ENCODE measurements around the gene PAFAH1B2.

DNA sequence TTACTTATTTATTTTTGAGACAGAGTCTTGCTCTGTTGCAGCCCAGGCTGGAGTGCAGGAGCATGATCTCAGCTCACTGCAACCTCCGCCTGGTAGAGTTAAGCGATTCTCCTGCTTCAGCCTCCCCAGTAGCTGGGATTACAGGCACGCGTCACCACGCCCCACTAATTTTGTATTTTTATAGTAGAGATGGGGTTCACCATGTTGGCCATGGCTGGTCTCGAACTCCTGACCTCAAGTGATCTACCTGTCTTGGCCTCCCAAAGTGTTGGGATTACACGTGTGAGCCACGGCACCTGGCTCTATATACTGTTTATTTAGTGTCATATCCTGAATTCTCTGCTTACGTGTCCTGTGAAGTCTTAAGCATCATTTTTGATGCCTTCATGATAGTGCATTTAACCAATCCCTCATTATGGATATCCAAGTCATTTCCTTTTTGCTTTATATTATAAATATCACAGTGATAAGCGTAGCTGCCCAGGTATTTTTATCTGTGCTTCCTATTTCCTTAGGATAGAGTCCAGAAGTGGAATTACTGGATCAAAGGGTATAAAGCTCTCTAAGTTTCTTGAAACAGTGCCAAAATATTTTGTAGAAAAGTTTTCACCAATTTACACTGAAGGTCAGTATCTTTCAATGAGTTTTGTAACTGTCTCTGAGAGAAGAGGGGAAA is 33.6 kb downstream of the PAFAH1B2 start:
- TF ChIP-seq, protein P1, sequence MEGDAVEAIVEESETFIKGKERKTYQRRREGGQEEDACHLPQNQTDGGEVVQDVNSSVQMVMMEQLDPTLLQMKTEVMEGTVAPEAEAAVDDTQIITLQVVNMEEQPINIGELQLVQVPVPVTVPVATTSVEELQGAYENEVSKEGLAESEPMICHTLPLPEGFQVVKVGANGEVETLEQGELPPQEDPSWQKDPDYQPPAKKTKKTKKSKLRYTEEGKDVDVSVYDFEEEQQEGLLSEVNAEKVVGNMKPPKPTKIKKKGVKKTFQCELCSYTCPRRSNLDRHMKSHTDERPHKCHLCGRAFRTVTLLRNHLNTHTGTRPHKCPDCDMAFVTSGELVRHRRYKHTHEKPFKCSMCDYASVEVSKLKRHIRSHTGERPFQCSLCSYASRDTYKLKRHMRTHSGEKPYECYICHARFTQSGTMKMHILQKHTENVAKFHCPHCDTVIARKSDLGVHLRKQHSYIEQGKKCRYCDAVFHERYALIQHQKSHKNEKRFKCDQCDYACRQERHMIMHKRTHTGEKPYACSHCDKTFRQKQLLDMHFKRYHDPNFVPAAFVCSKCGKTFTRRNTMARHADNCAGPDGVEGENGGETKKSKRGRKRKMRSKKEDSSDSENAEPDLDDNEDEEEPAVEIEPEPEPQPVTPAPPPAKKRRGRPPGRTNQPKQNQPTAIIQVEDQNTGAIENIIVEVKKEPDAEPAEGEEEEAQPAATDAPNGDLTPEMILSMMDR (IDR thresholded peaks at IDR 0.05) = no peak
- no peak for TF ChIP-seq POLR2A (IDR thresholded peaks at IDR 0.05)
- no peak for TF ChIP-seq POLR2AphosphoS5 (IDR thresholded peaks at IDR 0.05)
- TF ChIP-seq EP300 (IDR thresholded peaks at IDR 0.05) = no peak

All from suprapubic skin (tissue), 4 donors.